Aorta (tissue), 5 donors: ENCODE data around the gene ARHGAP26. TPM values are rescaled to one million over a fixed set of nuclear protein-coding genes. Genes with fewer than 3 reads are reported as not detected.

Experiments used
- ATAC-seq: fragments of 200-7000 bp; cut with Tn5 transposase; one replicate; pipeline ENCODE4 v1.9.1; 2022; ENCODE audit warnings: moderate library complexity; ENCODE audit not compliant: low FRiP score
- DNase-seq, 2 donors: peaks; one replicate each; pipeline ENCODE4 v3.0.0-alpha.2; 2020
- H3K27ac ChIP-seq, 2 donors: one replicate each; pipeline ENCODE4 v1.5.1; 2013; ENCODE audit warnings: low read length in 2 of 2, mild to moderate bottlenecking in 2 of 2, moderate library complexity in 2 of 2, control low read depth in 1 of 2, inconsistent platforms in 1 of 2, low read depth in 1 of 2
- H3K27me3 ChIP-seq, 2 donors: one replicate each; pipeline ENCODE4 v1.6.1; 2013; ENCODE audit warnings: control low read depth in 1 of 2, low read length in 1 of 2, mild to moderate bottlenecking in 1 of 2, moderate library complexity in 1 of 2; ENCODE audit not compliant: insufficient read depth in 2 of 2, control insufficient read depth in 1 of 2
- H3K36me3 ChIP-seq, 2 donors: one replicate each; pipeline ENCODE4 v1.6.1; 2013; ENCODE audit warnings: control low read depth in 1 of 2, low read length in 1 of 2, mild to moderate bottlenecking in 1 of 2; ENCODE audit not compliant: insufficient read depth in 2 of 2, control insufficient read depth in 1 of 2
- H3K4me1 ChIP-seq, 2 donors: one replicate each; pipeline ENCODE4 v1.6.1; 2013; ENCODE audit warnings: low read length in 2 of 2, control low read depth in 1 of 2, mild to moderate bottlenecking in 1 of 2, moderate library complexity in 1 of 2; ENCODE audit not compliant: insufficient read depth in 2 of 2, control insufficient read depth in 1 of 2
- H3K4me3 ChIP-seq, 2 donors: one replicate each; pipeline ENCODE4 v1.5.1; 2013; ENCODE audit warnings: low read length in 2 of 2, control low read depth in 1 of 2, mild to moderate bottlenecking in 1 of 2
- H3K9me3 ChIP-seq: one replicate; pipeline ENCODE4 v1.6.1; 2013; ENCODE audit warnings: mild to moderate bottlenecking, low read length; ENCODE audit not compliant: control insufficient read depth
- WGBS, 2 donors: extraction: QIAGEN DNeasy Blood & Tissue Kit; methylation state at CpG; one replicate each; pipeline ENCODE4 v1.1.7; 2013; 5-methylcytosine and 5-hydroxymethylcytosine counted together
- intact Hi-C, 2 donors: fragments of 100-400 bp; cut with DNase I; formaldehyde crosslinking; loops; one replicate each; pipeline versions ENCODE4 v1.14.2 to v1.15.0; 2022
- polyA plus RNA-seq, 2 donors: library from polyadenylated mRNA; stranded (reverse); fragments of 200-250 nt; gene quantifications; one replicate each; pipeline ENCODE4 v1.2.3, GENCODE V29; 2013
- total RNA-seq, 2 donors: library from RNA; stranded (reverse); fragmentation: NEBNext Ultra II Directional; extraction: Animal tissue kit (Norgen Biotek cat#: 25700); gene quantifications; one replicate each; pipeline ENCODE4 v1.2.1, GENCODE V29; 2021
- donor health status: healthy with polysubstance abuse.
- donor health status: Bipolar disorder and iron deficiency.
- donor health status: DM: no; HTN: no; CAD: no.
- donor health status: DM: no; HTN: no; CAD: no.
- donor health status: DM: yes; HTN: yes; CAD: no.

The ARHGAP26 gene
- total and polyA plus RNA-seq, 4 donors = 4.5 to 70.7 (median 29.6) TPM

GRCh38 chr5:143073766-143074165 lies 303.6 kb downstream of the ARHGAP26 start:
- WGBS, 2 donors = 95 to 97% methylated on average over 3 of the region's 3 CpGs
- Histone ChIP-seq H3K36me3 (no peaks in the 10 kb centered on the region), H3K27ac (no peak overlapping the region), H3K4me3 (no peak overlapping the region), H3K27me3 (no peaks in the 10 kb centered on the region), H3K9me3 (no peaks in the 10 kb centered on the region), H3K4me1 (no peaks in the 10 kb centered on the region)
- DNase-seq (no peak), ATAC-seq (no peak)
- intact Hi-C loops = no loop called here

GRCh38 chr5:143074414-143074996 lies 304.3 kb downstream of the ARHGAP26 start:
- Histone ChIP-seq H3K9me3 (no peaks in the 10 kb centered on the region), H3K4me1 (no peaks in the 10 kb centered on the region), H3K27me3 (no peaks in the 10 kb centered on the region), H3K27ac (no peak overlapping the region), H3K4me3 (no peak overlapping the region), H3K36me3 (no peaks in the 10 kb centered on the region)
- intact Hi-C loops = no loop called here
- DNase-seq (no peak), ATAC-seq (no peak)
- WGBS, 2 donors = 70 to 87% methylated on average over 1 of the region's 1 CpG

DNA sequence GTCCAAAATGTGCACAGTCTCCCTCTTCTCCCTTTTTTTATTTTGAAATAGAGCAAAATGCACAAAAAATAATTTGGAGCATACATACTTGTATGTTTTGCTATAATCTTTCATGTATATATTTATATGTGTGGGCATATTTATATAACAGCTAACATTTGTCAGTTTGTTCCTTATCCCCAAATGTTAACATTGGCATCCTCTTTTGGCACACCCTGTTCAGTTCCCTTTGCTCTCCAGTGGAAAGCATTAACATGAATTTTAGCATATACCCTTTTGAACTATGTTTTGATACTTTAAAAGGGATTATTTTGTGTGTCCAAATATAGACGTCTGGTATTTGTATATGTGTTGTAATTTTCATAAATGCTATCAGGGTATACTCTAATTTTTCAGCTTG lies 306.2 kb downstream of the ARHGAP26 start:
- Histone ChIP-seq H3K4me3 (no peak overlapping the region), H3K27me3 (no peaks in the 10 kb centered on the region), H3K36me3 (no peaks in the 10 kb centered on the region), H3K4me1 (no peaks in the 10 kb centered on the region), H3K9me3 (no peaks in the 10 kb centered on the region), H3K27ac (no peak overlapping the region)
- DNase-seq (no peak), ATAC-seq (no peak)
- intact Hi-C loops = no loop called here
- 30 to 31% methylated on average over 1 of the region's 1 CpG for WGBS, 2 donors

DNA sequence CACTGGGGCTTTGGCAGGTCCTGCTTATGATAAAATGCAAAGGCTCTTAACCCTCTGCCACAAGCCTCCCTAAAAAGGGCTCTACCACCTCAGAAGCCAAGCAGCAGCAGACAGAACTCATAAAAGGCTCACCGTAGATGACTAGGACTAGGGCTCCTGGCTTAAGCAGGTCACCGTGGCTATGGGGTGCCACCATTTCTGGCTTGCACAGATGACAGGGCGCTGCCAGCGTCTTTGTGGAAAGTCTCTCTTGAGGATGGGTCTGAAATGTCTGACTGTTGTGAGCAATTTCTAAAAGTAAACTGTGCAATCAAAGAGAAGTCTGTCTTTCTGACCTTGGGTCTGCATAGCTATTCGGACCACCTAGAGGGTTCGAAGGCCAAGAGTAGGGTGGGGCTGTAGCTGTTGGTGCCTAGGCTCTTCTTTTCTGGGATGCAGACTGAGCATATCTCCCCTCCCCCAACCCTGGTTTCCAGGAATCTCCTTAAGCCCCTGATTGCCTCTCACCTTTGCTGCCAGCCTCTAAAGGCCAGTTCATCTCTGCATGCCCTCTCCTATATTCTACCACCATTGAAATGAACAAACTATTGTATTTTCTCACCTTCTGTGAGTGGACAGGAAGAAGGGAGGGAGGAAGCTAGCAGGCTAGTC lies 307.4 kb downstream of the ARHGAP26 start:
- ATAC-seq (no peak), DNase-seq (no peak)
- no peaks in the 10 kb centered on the region for H3K36me3 ChIP-seq
- no peak overlapping the region for H3K27ac ChIP-seq
- WGBS, 2 donors = 80 to 91% methylated on average over 6 of the region's 6 CpGs
- no peaks in the 10 kb centered on the region for H3K4me1 ChIP-seq
- no peaks in the 10 kb centered on the region for H3K9me3 ChIP-seq
- no peak overlapping the region for H3K4me3 ChIP-seq
- no peaks in the 10 kb centered on the region for H3K27me3 ChIP-seq
- intact Hi-C loops = no loop called here

DNA sequence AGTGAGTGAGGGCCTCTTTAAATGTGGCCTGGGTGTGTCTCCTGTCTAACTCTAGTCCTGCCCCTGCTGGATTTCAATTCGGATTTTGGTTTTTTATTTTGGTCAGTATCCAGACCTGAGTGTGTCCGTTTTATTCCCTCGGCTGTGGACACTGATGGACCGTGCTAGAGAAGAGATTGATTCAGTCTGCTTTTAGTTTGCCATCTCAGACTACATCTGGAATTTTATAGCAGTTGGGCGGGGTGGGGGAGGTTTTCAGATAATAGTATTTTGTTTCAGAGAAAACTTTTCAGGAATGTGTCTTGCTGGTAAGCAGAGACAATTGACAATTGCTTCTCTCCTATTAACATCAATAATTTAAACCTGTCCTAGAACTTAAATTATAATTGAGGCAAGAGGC lies 308.1 kb downstream of the ARHGAP26 start:
- no peak overlapping the region for H3K4me3 ChIP-seq
- intact Hi-C loops = no loop called here
- H3K9me3 ChIP-seq = no peaks in the 10 kb centered on the region
- no peak overlapping the region for H3K27ac ChIP-seq
- ATAC-seq (no peak), DNase-seq (no peak)
- no peaks in the 10 kb centered on the region for H3K27me3 ChIP-seq
- 70 to 73% methylated on average over 5 of the region's 5 CpGs for WGBS, 2 donors
- H3K4me1 ChIP-seq = no peaks in the 10 kb centered on the region
- no peaks in the 10 kb centered on the region for H3K36me3 ChIP-seq

GRCh38 chr5:143078971-143079370 lies 308.8 kb downstream of the ARHGAP26 start:
- Histone ChIP-seq H3K9me3 (no peaks in the 10 kb centered on the region), H3K27me3 (no peaks in the 10 kb centered on the region), H3K4me1 (no peaks in the 10 kb centered on the region), H3K27ac (no peak overlapping the region), H3K4me3 (no peak overlapping the region), H3K36me3 (no peaks in the 10 kb centered on the region)
- DNase-seq = no peak
- intact Hi-C loops = no loop called here
- no peak for ATAC-seq
- 97% methylated on average over 2 of the region's 2 CpGs for WGBS, 2 donors

GRCh38 chr5:143080407-143080806 lies 310.2 kb downstream of the ARHGAP26 start:
- intact Hi-C loops = no loop called here
- Histone ChIP-seq H3K4me3 (no peak overlapping the region), H3K4me1 (no peaks in the 10 kb centered on the region), H3K27me3 (no peaks in the 10 kb centered on the region), H3K27ac (no peak overlapping the region), H3K9me3 (no peaks in the 10 kb centered on the region), H3K36me3 (no peaks in the 10 kb centered on the region)
- DNase-seq (no peak), ATAC-seq (no peak)
- WGBS, 2 donors = 98 to 100% methylated on average over 2 of the region's 2 CpGs

GRCh38 chr5:143080982-143081381 lies 310.8 kb downstream of the ARHGAP26 start:
- Histone ChIP-seq H3K36me3 (no peaks in the 10 kb centered on the region), H3K27ac (no peak overlapping the region), H3K9me3 (no peaks in the 10 kb centered on the region), H3K27me3 (no peaks in the 10 kb centered on the region), H3K4me3 (no peak overlapping the region), H3K4me1 (no peaks in the 10 kb centered on the region)
- no peak for DNase-seq
- 95 to 96% methylated on average over 1 of the region's 1 CpG for WGBS, 2 donors
- intact Hi-C loops = no loop called here
- ATAC-seq = no peak

DNA sequence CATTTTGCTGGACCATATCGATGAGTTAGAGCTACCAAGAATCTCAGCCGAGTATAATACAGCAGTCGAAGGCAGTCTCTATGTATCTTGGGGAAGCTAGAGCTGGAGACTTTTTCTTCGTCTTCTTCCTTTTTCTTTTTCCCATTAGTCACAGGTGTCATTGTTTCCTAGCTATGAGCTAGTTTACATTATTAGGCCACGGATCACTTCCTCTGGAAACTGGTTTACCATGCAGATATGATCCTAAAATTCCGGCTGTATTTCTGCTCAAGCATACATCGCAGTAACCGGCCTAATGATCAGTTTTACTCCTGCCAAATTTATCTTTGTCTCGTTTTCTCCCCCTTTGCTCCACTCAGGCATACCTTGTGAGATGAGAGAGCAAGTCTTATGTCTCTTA lies 312.8 kb downstream of the ARHGAP26 start:
- H3K36me3 ChIP-seq = no peaks in the 10 kb centered on the region
- no peak for DNase-seq
- intact Hi-C loops = no loop called here
- no peaks in the 10 kb centered on the region for H3K27me3 ChIP-seq
- no peak overlapping the region for H3K4me3 ChIP-seq
- H3K4me1 ChIP-seq = no peaks in the 10 kb centered on the region
- H3K9me3 ChIP-seq = no peaks in the 10 kb centered on the region
- H3K27ac ChIP-seq = no peak overlapping the region
- ATAC-seq = no peak
- WGBS, 2 donors = 91 to 93% methylated on average over 9 of the region's 9 CpGs
